Stomach (tissue), 9 donors: ENCODE measurements around the gene TAT. TPM values are rescaled to one million over a fixed set of nuclear protein-coding genes. Genes with fewer than 3 reads are reported as not detected.

Source experiments
- DNase-seq, 2 donors: peaks; one replicate each; pipeline versions ENCODE4 v3.0.0 to v3.0.0-alpha.2; 2013 to 2019
- H3K27ac ChIP-seq, 5 donors: fragments of 200-600 bp in 4 of 5; sonication (generic) in 4 of 5; one replicate each; pipeline ENCODE4 v1.5.1; 2013 to 2019; ENCODE audit warnings: mild to moderate bottlenecking in 1 of 5, moderate library complexity in 1 of 5
- H3K27me3 ChIP-seq, 3 donors: fragments of 200-600 bp; sonication (generic); one replicate each; pipeline ENCODE4 v1.5.1; 2017 to 2019; ENCODE audit warnings: mixed run types in 1 of 3
- H3K36me3 ChIP-seq, 4 donors: fragments of 200-600 bp; sonication (generic); 1 replicate in 3 of 4; 2 replicates in 1 of 4; pipeline ENCODE4 v1.5.1; 2016 to 2019
- H3K4me1 ChIP-seq, 4 donors: fragments of 200-600 bp; sonication (generic); one replicate each; pipeline ENCODE4 v1.5.1; 2016 to 2019
- H3K4me3 ChIP-seq, 4 donors: fragments of 200-600 bp; sonication (generic) in 3 of 4; one replicate each; pipeline ENCODE4 v1.5.1; 2016 to 2019; ENCODE audit warnings: mild to moderate bottlenecking in 1 of 4
- H3K9me3 ChIP-seq, 4 donors: fragments of 200-600 bp; sonication (generic); one replicate each; pipeline ENCODE4 v1.5.1; 2016 to 2019
- CTCF ChIP-seq, 7 experiments: fragments of 450-650 bp in 4 of 7; fragments of 200-600 bp in 3 of 7; sonication (generic) in 3 of 7; IDR thresholded peaks; one replicate each; pipeline ENCODE4 v1.5.1; 2016 to 2019; ENCODE audit warnings: antibody characterized with exemption in 7 of 7, control low read depth in 2 of 7, mild to moderate bottlenecking in 1 of 7
- EP300 ChIP-seq: sonication (generic); formaldehyde crosslinking; IDR thresholded peaks from one replicate; pipeline ENCODE4 v1.6.1; 2017; ENCODE audit warnings: antibody characterized with exemption
- POLR2A ChIP-seq, 4 donors: fragments of 450-650 bp; IDR thresholded peaks; one replicate each; pipeline ENCODE4 v1.6.1; 2016; ENCODE audit warnings: antibody characterized with exemption in 4 of 4, control low read depth in 2 of 4, mild to moderate bottlenecking in 1 of 4, moderate library complexity in 1 of 4
- POLR2AphosphoS5 ChIP-seq, 3 donors: sonication (generic); formaldehyde crosslinking; IDR thresholded peaks; one replicate each; pipeline ENCODE4 v1.6.1; 2016; ENCODE audit warnings: antibody characterized with exemption in 3 of 3
- WGBS, 5 donors: extraction: QIAGEN DNeasy Blood & Tissue Kit in 3 of 5; methylation state at CpG; one replicate each; pipeline versions ENCODE4 v1.1.5 to v1.1.7; 2013 to 2018; 5-methylcytosine and 5-hydroxymethylcytosine counted together
- intact Hi-C: fragments of 100-400 bp; cut with DNase I; formaldehyde crosslinking; loops from one replicate; pipeline ENCODE4 v1.15.1; 2023; ENCODE audit warnings: low total_unique reads
- polyA plus RNA-seq, 3 donors: library from polyadenylated mRNA; stranded (reverse); fragments of 200-250 nt; gene quantifications; one replicate each; pipeline ENCODE4 v1.2.3, GENCODE V29; 2013
- total RNA-seq, 5 donors: library from RNA; depleted of rRNA; stranded (reverse); fragments of >200 nt; gene quantifications; one replicate each; pipeline versions ENCODE4 v1.1.0 to v1.2.3, GENCODE V29; 2014 to 2016
- donor health status: healthy with polysubstance abuse.
- donor health status: Bipolar disorder and iron deficiency.
- donor health status: healthy.

TAT gene
- total and polyA plus RNA-seq, 8 donors, result not detected

DNA sequence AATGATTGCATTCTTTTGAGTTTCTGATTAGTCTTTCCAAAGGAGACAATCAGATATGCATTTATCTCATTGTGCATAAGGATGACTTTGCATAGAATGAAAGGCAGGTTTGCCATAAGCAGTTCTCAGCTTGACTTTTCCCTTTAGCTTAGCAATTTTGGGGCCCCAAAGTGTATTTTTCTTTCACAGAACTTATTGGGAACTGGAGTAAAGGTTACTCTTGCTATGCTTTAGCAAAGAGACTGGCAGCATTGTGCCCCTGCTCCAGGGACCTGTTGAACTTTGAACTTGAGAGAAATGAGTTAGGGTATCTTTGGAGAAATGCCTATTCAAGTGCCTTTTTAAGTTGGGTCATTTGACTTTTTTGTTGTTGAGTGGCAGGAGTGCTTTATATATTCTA is 17.0 kb downstream of the TAT start:
- TF ChIP-seq CTCF (IDR thresholded peaks at IDR 0.05) (no peak), POLR2A (IDR thresholded peaks at IDR 0.05) (no peak), POLR2AphosphoS5 (IDR thresholded peaks at IDR 0.05) (no peak), EP300 (no peak)
- H3K27ac ChIP-seq, result no peak overlapping the region
- H3K4me1 ChIP-seq, result peaks cover 0 to 10% (median 8%) of the 10 kb centered on the region in 4 donors
- H3K27me3 ChIP-seq, result no peaks in the 10 kb centered on the region
- H3K36me3 ChIP-seq, result no peaks in the 10 kb centered on the region
- no peak overlapping the region for H3K4me3 ChIP-seq
- intact Hi-C loops, result no loop called here
- no peak for DNase-seq
- H3K9me3 ChIP-seq, result peaks cover 0 to 16% (median 8%) of the 10 kb centered on the region in 4 donors

DNA sequence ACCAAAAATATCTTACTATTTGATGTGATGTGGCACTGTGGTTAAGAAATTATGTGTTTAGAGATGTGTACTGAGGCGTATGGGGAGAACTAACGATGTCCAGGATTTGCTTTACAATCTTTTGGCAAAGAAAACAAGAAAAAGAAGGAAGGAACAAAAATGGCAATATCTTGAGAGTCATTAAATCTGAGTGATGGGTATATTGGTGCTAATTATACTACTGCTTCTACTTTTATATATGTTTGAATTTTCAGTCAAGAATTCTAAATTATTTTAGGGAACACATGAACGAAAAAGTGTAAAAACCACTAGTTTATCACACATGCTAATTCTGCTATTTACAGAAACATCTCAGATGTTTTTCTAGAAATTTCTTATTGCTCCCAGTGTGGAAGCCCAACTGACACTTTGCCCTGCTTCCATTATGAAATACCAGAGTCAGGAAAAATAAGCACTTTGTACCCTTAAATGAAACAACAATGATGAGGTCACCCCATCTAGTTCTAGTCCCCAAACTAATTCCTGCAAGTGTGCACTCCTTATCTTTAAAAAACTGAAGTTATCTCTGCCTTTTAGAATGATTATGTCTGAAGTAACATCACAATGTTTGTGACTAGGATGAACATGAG is 18.8 kb downstream of the TAT start:
- WGBS, 5 donors, result 69 to 75% (median 71%) methylated on average over 3 of the region's 3 CpGs
- no peak for DNase-seq

GRCh38 chr16:71557299-71557698 is 19.6 kb downstream of the TAT start:
- H3K9me3 ChIP-seq, result peaks cover 0 to 11% (median 4%) of the 10 kb centered on the region in 4 donors
- no peak for DNase-seq
- no peaks in the 10 kb centered on the region for H3K4me1 ChIP-seq

More for the DNA sequence above, 18.8 kb downstream of the TAT start:
- H3K27me3 ChIP-seq, result no peaks in the 10 kb centered on the region
- TF ChIP-seq EP300 (no peak), POLR2A (IDR thresholded peaks at IDR 0.05) (no peak), CTCF (IDR thresholded peaks at IDR 0.05) (no peak), POLR2AphosphoS5 (IDR thresholded peaks at IDR 0.05) (no peak)
- no peak overlapping the region for H3K4me3 ChIP-seq
- no peak overlapping the region for H3K27ac ChIP-seq
- intact Hi-C loops, result no loop called here
- no peaks in the 10 kb centered on the region for H3K4me1 ChIP-seq
- peaks cover 0 to 16% (median 8%) of the 10 kb centered on the region in 4 donors for H3K9me3 ChIP-seq
- H3K36me3 ChIP-seq, result no peaks in the 10 kb centered on the region

GRCh38 chr16:71555230-71555891 is 21.5 kb downstream of the TAT start:
- Histone ChIP-seq H3K4me1 (no peaks in the 10 kb centered on the region), H3K27ac (no peak overlapping the region), H3K4me3 (no peak overlapping the region), H3K9me3 (no peaks in the 10 kb centered on the region), H3K27me3 (no peaks in the 10 kb centered on the region), H3K36me3 (no peaks in the 10 kb centered on the region)
- intact Hi-C loops, result no loop called here
- DNase-seq, result no peak
- 70 to 90% (median 81%) methylated on average over 1 of the region's 1 CpG for WGBS, 5 donors
- TF ChIP-seq POLR2A (IDR thresholded peaks at IDR 0.05) (no peak), POLR2AphosphoS5 (IDR thresholded peaks at IDR 0.05) (no peak)

More at GRCh38 chr16:71557299-71557698, 19.6 kb downstream of the TAT start:
- H3K27ac ChIP-seq, result no peak overlapping the region
- intact Hi-C loops, result no loop called here
- H3K36me3 ChIP-seq, result no peaks in the 10 kb centered on the region
- H3K27me3 ChIP-seq, result no peaks in the 10 kb centered on the region
- TF ChIP-seq POLR2AphosphoS5 (IDR thresholded peaks at IDR 0.05), result no peak
- no peak for TF ChIP-seq CTCF (IDR thresholded peaks at IDR 0.05)
- TF ChIP-seq POLR2A (IDR thresholded peaks at IDR 0.05), result no peak
- no peak for TF ChIP-seq EP300
- WGBS, 5 donors, result 74 to 83% (median 82%) methylated on average over 3 of the region's 3 CpGs
- H3K4me3 ChIP-seq, result no peak overlapping the region
